Sigmoid colon (tissue), 7 donors: ENCODE results near the gene NTPCR. TPM values are rescaled to one million over a fixed set of nuclear protein-coding genes. Genes with fewer than 3 reads are reported as not detected.

Source experiments
- DNase-seq: peaks from one replicate; pipeline ENCODE4 v3.0.0-alpha.2; 2019
- H3K27ac ChIP-seq, 4 donors: fragments of 200-600 bp; sonication (generic); one replicate each; pipeline ENCODE4 v1.5.1; 2016 to 2019; ENCODE audit warnings: mild to moderate bottlenecking in 1 of 4
- H3K27me3 ChIP-seq, 3 donors: fragments of 200-600 bp; sonication (generic); one replicate each; pipeline ENCODE4 v1.5.1; 2019; ENCODE audit warnings: mild to moderate bottlenecking in 1 of 3
- H3K36me3 ChIP-seq, 4 donors: fragments of 200-600 bp; sonication (generic); one replicate each; pipeline ENCODE4 v1.5.1; 2016 to 2019
- H3K4me1 ChIP-seq, 4 donors: fragments of 200-600 bp; sonication (generic); one replicate each; pipeline ENCODE4 v1.5.1; 2017 to 2019
- H3K4me3 ChIP-seq, 4 donors: fragments of 200-600 bp; sonication (generic); one replicate each; pipeline ENCODE4 v1.5.1; 2017 to 2019; ENCODE audit warnings: mild to moderate bottlenecking in 2 of 4, moderate library complexity in 1 of 4
- H3K9me3 ChIP-seq, 4 donors: fragments of 200-600 bp in 3 of 4; sonication (generic) in 3 of 4; one replicate each; pipeline versions ENCODE4 v1.5.1 to v1.6.1; 2013 to 2019
- CTCF ChIP-seq, 4 experiments: fragments of 450-650 bp in 3 of 4; fragments of 200-600 bp in 1 of 4; IDR thresholded peaks; one replicate each; pipeline ENCODE4 v1.5.1; 2016 to 2019; ENCODE audit warnings: antibody characterized with exemption in 4 of 4, mild to moderate bottlenecking in 3 of 4, moderate library complexity in 2 of 4
- EP300 ChIP-seq, 4 donors: sonication (generic); formaldehyde crosslinking; IDR thresholded peaks; one replicate each; pipeline ENCODE4 v1.6.1; 2017; ENCODE audit warnings: antibody characterized with exemption in 4 of 4
- POLR2A ChIP-seq, 2 donors: fragments of 450-650 bp; IDR thresholded peaks; one replicate each; pipeline ENCODE4 v1.6.1; 2016; ENCODE audit warnings: antibody characterized with exemption in 2 of 2, mild to moderate bottlenecking in 2 of 2, moderate library complexity in 2 of 2
- POLR2AphosphoS5 ChIP-seq, 4 donors: sonication (generic); formaldehyde crosslinking; IDR thresholded peaks; one replicate each; pipeline ENCODE4 v1.6.1; 2017; ENCODE audit warnings: antibody characterized with exemption in 4 of 4
- WGBS, 2 donors: extraction: QIAGEN DNeasy Blood & Tissue Kit; methylation state at CpG; one replicate each; pipeline ENCODE4 v1.1.7; 2013; 5-methylcytosine and 5-hydroxymethylcytosine counted together
- intact Hi-C: fragments of 100-400 bp; cut with DNase I; formaldehyde crosslinking; loops from one replicate; pipeline ENCODE4 v1.15.1; 2023
- polyA plus RNA-seq, 3 donors: library from polyadenylated mRNA; stranded (reverse); fragments of 200-250 nt; gene quantifications; one replicate each; pipeline ENCODE4 v1.2.3, GENCODE V29; 2013
- total RNA-seq, 4 donors: library from RNA; depleted of rRNA; stranded (reverse); fragments of >200 nt; gene quantifications; one replicate each; pipeline ENCODE4 v1.1.0, GENCODE V29; 2016
- donor health status: healthy with polysubstance abuse.
- donor health status: Bipolar disorder and iron deficiency.
- donor health status: healthy.

The NTPCR gene
- total and polyA plus RNA-seq, 7 donors = 20.5 to 100 (median 43.2) TPM

GRCh38 chr1:232904131-232904530 is 46.3 kb upstream of the NTPCR start:
- no peak for TF ChIP-seq EP300 (IDR thresholded peaks at IDR 0.05)
- no peak for TF ChIP-seq CTCF (IDR thresholded peaks at IDR 0.05)
- no peak for TF ChIP-seq POLR2A (IDR thresholded peaks at IDR 0.05)
- TF ChIP-seq POLR2AphosphoS5 (IDR thresholded peaks at IDR 0.05) = no peak
- H3K36me3 ChIP-seq = no peaks in the 10 kb centered on the region
- H3K27ac ChIP-seq = no peak overlapping the region
- no peak for DNase-seq
- H3K9me3 ChIP-seq = no peaks in the 10 kb centered on the region
- H3K4me1 ChIP-seq = no peaks in the 10 kb centered on the region
- 29 to 74% methylated on average over 4 of the region's 4 CpGs for WGBS, 2 donors
- intact Hi-C loops = no loop called here
- no peaks in the 10 kb centered on the region for H3K27me3 ChIP-seq
- H3K4me3 ChIP-seq = no peak overlapping the region

- DNase-seq = no peak
- intact Hi-C loops = no loop called here
- Histone ChIP-seq H3K4me1 (no peaks in the 10 kb centered on the region), H3K9me3 (no peaks in the 10 kb centered on the region), H3K4me3 (no peak overlapping the region), H3K27me3 (no peaks in the 10 kb centered on the region), H3K36me3 (no peaks in the 10 kb centered on the region), H3K27ac (no peak overlapping the region)
- TF ChIP-seq CTCF (IDR thresholded peaks at IDR 0.05) (no peak), POLR2AphosphoS5 (IDR thresholded peaks at IDR 0.05) (no peak), POLR2A (IDR thresholded peaks at IDR 0.05) (no peak), EP300 (IDR thresholded peaks at IDR 0.05) (no peak)
- whole genome bisulfite sequencing, 2 donors = 6 to 29% methylated on average over 1 of the region's 1 CpG
Measured at GRCh38 chr1:232904566-232904965, 45.8 kb upstream of the NTPCR start.

- TF ChIP-seq CTCF (IDR thresholded peaks at IDR 0.05) = no peak
- no peak for TF ChIP-seq POLR2A (IDR thresholded peaks at IDR 0.05)
- TF ChIP-seq POLR2AphosphoS5 (IDR thresholded peaks at IDR 0.05) = no peak
- no peak for TF ChIP-seq EP300 (IDR thresholded peaks at IDR 0.05)
- Histone ChIP-seq H3K4me1 (no peaks in the 10 kb centered on the region), H3K27me3 (no peaks in the 10 kb centered on the region), H3K9me3 (no peaks in the 10 kb centered on the region), H3K27ac (no peak overlapping the region), H3K36me3 (no peaks in the 10 kb centered on the region), H3K4me3 (no peak overlapping the region)
- intact Hi-C loops = no loop called here
- DNase-seq = no peak
- 79 to 96% methylated on average over 4 of the region's 4 CpGs for WGBS, 2 donors
Measured at GRCh38 chr1:232905331-232906034, 44.9 kb upstream of the NTPCR start.

GRCh38 chr1:232906441-232906840 is 44.0 kb upstream of the NTPCR start:
- no peak for TF ChIP-seq POLR2AphosphoS5 (IDR thresholded peaks at IDR 0.05)
- no peak for TF ChIP-seq POLR2A (IDR thresholded peaks at IDR 0.05)
- no peak for TF ChIP-seq CTCF (IDR thresholded peaks at IDR 0.05)
- TF ChIP-seq EP300 (IDR thresholded peaks at IDR 0.05) = no peak
- Histone ChIP-seq H3K4me1 (no peaks in the 10 kb centered on the region), H3K27ac (no peak overlapping the region), H3K36me3 (no peaks in the 10 kb centered on the region), H3K27me3 (no peaks in the 10 kb centered on the region), H3K4me3 (no peak overlapping the region), H3K9me3 (no peaks in the 10 kb centered on the region)
- DNase-seq = no peak
- intact Hi-C loops = no loop called here
- 97% methylated on average over 6 of the region's 6 CpGs for WGBS, 2 donors

- DNase-seq = no peak
- Histone ChIP-seq H3K4me1 (no peaks in the 10 kb centered on the region), H3K9me3 (no peaks in the 10 kb centered on the region), H3K36me3 (no peaks in the 10 kb centered on the region), H3K27me3 (no peaks in the 10 kb centered on the region), H3K4me3 (no peak overlapping the region), H3K27ac (no peak overlapping the region)
- intact Hi-C loops = no loop called here
- WGBS, 2 donors = 90 to 95% methylated on average over 7 of the region's 7 CpGs
- no peak for TF ChIP-seq EP300 (IDR thresholded peaks at IDR 0.05)
- no peak for TF ChIP-seq POLR2A (IDR thresholded peaks at IDR 0.05)
- no peak for TF ChIP-seq CTCF (IDR thresholded peaks at IDR 0.05)
- no peak for TF ChIP-seq POLR2AphosphoS5 (IDR thresholded peaks at IDR 0.05)
Measured at GRCh38 chr1:232908831-232909230, 41.6 kb upstream of the NTPCR start.
